ENCODE results near the gene CCDC90B. TPM values are rescaled to one million over a fixed set of nuclear protein-coding genes. Genes with fewer than 3 reads are reported as not detected.

The CCDC90B gene
- total RNA-seq, 2 donors from 2014 or later = 64.2 to 105 TPM

- peaks cover 16% of the 10 kb centered on the region for H3K9me3 ChIP-seq (ENCODE audit: control insufficient read depth, low read length)
- Mint-ChIP-seq H3K36me3 (ENCODE audit: low read depth) (peaks cover 64% of the 10 kb centered on the region), H3K4me3 (no peak overlapping the region), H3K27me3 (ENCODE audit: insufficient read depth) (no peaks in the 10 kb centered on the region), H3K9me3 (peaks cover under 1% of the 10 kb centered on the region), H3K27ac (no peak overlapping the region), H3K4me1 (peaks cover 35% of the 10 kb centered on the region)
- H3K9ac ChIP-seq (ENCODE audit: extremely low read depth, low read length, poor library complexity, severe bottlenecking) = no peak overlapping the region
- no peaks in the 10 kb centered on the region for H3K4me1 ChIP-seq (ENCODE audit: control insufficient read depth, insufficient read depth, low read length)
- no CpG with 5 or more reads among the region's 1 CpG for WGBS, 2 experiments (ENCODE audit: insufficient coverage in 1 of 2, insufficient read length in 1 of 2)
- H3K4me3 ChIP-seq (ENCODE audit: low read length) = no peak overlapping the region
- no peaks in the 10 kb centered on the region for H3K27me3 ChIP-seq (ENCODE audit: control insufficient read depth, insufficient read depth, low read length, poor library complexity, severe bottlenecking)
- DNase-seq = no peak
- peaks cover 62% of the 10 kb centered on the region for H3K36me3 ChIP-seq (ENCODE audit: control insufficient read depth, insufficient read depth, low read length)
- H3K27ac ChIP-seq (ENCODE audit: low read depth, low read length) = no peak overlapping the region
- no peak for TF ChIP-seq CTCF (conservative IDR thresholded peaks at IDR 0.05)
Measured at GRCh38 chr11:83265331-83265730, 20.8 kb downstream of the CCDC90B start.

- no peak overlapping the region for H3K4me3 Mint-ChIP-seq
- no peaks in the 10 kb centered on the region for H3K27me3 Mint-ChIP-seq (ENCODE audit: insufficient read depth)
- TF ChIP-seq CTCF (conservative IDR thresholded peaks at IDR 0.05) = no peak
- H3K36me3 Mint-ChIP-seq (ENCODE audit: low read depth) = peaks cover 28% of the 10 kb centered on the region
- DNase-seq = no peak
- no peaks in the 10 kb centered on the region for H3K4me1 ChIP-seq (ENCODE audit: control insufficient read depth, insufficient read depth, low read length)
- WGBS, 2 experiments (ENCODE audit: insufficient coverage in 1 of 2, insufficient read length in 1 of 2) = 88 to 94% methylated on average over 1 of the region's 1 CpG
- no peaks in the 10 kb centered on the region for H3K27me3 ChIP-seq (ENCODE audit: control insufficient read depth, insufficient read depth, low read length, poor library complexity, severe bottlenecking)
- H3K4me3 ChIP-seq (ENCODE audit: low read length) = no peak overlapping the region
- no peaks in the 10 kb centered on the region for H3K9me3 ChIP-seq (ENCODE audit: control insufficient read depth, low read length)
- peaks cover 6% of the 10 kb centered on the region for H3K4me1 Mint-ChIP-seq
- peaks cover 66% of the 10 kb centered on the region for H3K36me3 ChIP-seq (ENCODE audit: control insufficient read depth, insufficient read depth, low read length)
- no peak overlapping the region for H3K9ac ChIP-seq (ENCODE audit: extremely low read depth, low read length, poor library complexity, severe bottlenecking)
- no peaks in the 10 kb centered on the region for H3K9me3 Mint-ChIP-seq
- no peak overlapping the region for H3K27ac ChIP-seq (ENCODE audit: low read depth, low read length)
- no peak overlapping the region for H3K27ac Mint-ChIP-seq
Measured at GRCh38 chr11:83259559-83259958, 26.6 kb downstream of the CCDC90B start.

- 98 to 100% methylated on average over 1 to 3 of the region's 3 CpGs for WGBS, 2 experiments (ENCODE audit: insufficient coverage in 1 of 2, insufficient read length in 1 of 2)
Measured at GRCh38 chr11:83257761-83258168, 28.4 kb downstream of the CCDC90B start.

More at GRCh38 chr11:83257761-83258168, 28.4 kb downstream of the CCDC90B start:
- no peak for TF ChIP-seq CTCF (conservative IDR thresholded peaks at IDR 0.05)
- DNase-seq = no peak
- H3K9me3 ChIP-seq (ENCODE audit: control insufficient read depth, low read length) = no peaks in the 10 kb centered on the region
- H3K4me3 ChIP-seq (ENCODE audit: low read length) = no peak overlapping the region
- H3K4me3 Mint-ChIP-seq = no peak overlapping the region
- H3K27ac Mint-ChIP-seq = peak overlapping the region; percentile 53
- H3K27me3 Mint-ChIP-seq (ENCODE audit: insufficient read depth) = no peaks in the 10 kb centered on the region
- peaks cover 49% of the 10 kb centered on the region for H3K36me3 ChIP-seq (ENCODE audit: control insufficient read depth, insufficient read depth, low read length)
- no peaks in the 10 kb centered on the region for H3K4me1 ChIP-seq (ENCODE audit: control insufficient read depth, insufficient read depth, low read length)
- H3K36me3 Mint-ChIP-seq (ENCODE audit: low read depth) = peaks cover 18% of the 10 kb centered on the region
- H3K9me3 Mint-ChIP-seq = no peaks in the 10 kb centered on the region
- H3K27me3 ChIP-seq (ENCODE audit: control insufficient read depth, insufficient read depth, low read length, poor library complexity, severe bottlenecking) = no peaks in the 10 kb centered on the region
- no peak overlapping the region for H3K9ac ChIP-seq (ENCODE audit: extremely low read depth, low read length, poor library complexity, severe bottlenecking)
- H3K4me1 Mint-ChIP-seq = no peaks in the 10 kb centered on the region
- no peak overlapping the region for H3K27ac ChIP-seq (ENCODE audit: low read depth, low read length)

Measured in endodermal cell (in vitro differentiated cells).